ENCODE data around the gene ZNF816.
A peak's percentile ranks its signal among the peaks of the same experiment; 100 is the strongest.

ZNF816 gene

GRCh38 chr19:52962394-52963246 lies at the start of gene ZNF816:
Gene ZNF816 (minus strand): TSS chr19:52962881. CDS start chr19:52956089, 6,792 bp downstream.
- H3K4me3 ChIP-seq (ENCODE audit: low read depth, low read length): peak within 1 kb of the TSS; percentile 75
- TF ChIP-seq CTCF (IDR thresholded peaks at IDR 0.05; ENCODE audit: insufficient read depth, low read length, missing control alignments): no peak
- CTCF ChIA-PET: interaction anchor here (0.6 to 1.5 kb wide), 2 partner anchors 139 to 178 kb away, joined by 3 to 4 read pairs; no protein-coding TSS in a partner anchor
- POLR2A ChIA-PET: interaction anchor here (0.7 kb wide), 1 partner anchor 1236 kb away, joined by 3 read pairs; no protein-coding TSS in a partner anchor
- DNase-seq (ENCODE audit: low read depth, low spot score): peak; percentile 44

- ChIA-PET CTCF (no interaction called here), POLR2A (no interaction called here)
- no peak for TF ChIP-seq CTCF (IDR thresholded peaks at IDR 0.05; ENCODE audit: insufficient read depth, low read length, missing control alignments)
- no peak for DNase-seq (ENCODE audit: low read depth, low spot score)
- no peak overlapping the region for H3K4me3 ChIP-seq (ENCODE audit: low read depth, low read length)
These were observed 49.3 kb upstream of the ZNF816 start for GRCh38 chr19:53012006-53012405.

- ChIA-PET CTCF (no interaction called here), POLR2A (no interaction called here)
- H3K4me3 ChIP-seq (ENCODE audit: low read depth, low read length): no peak overlapping the region
- no peak for DNase-seq (ENCODE audit: low read depth, low spot score)
- TF ChIP-seq CTCF (IDR thresholded peaks at IDR 0.05; ENCODE audit: insufficient read depth, low read length, missing control alignments): no peak
These were observed 47.8 kb upstream of the ZNF816 start for GRCh38 chr19:53010494-53010893.

GRCh38 chr19:53008061-53008778 lies 45.5 kb upstream of the ZNF816 start:
- ChIA-PET POLR2A (no interaction called here), CTCF (no interaction called here)
- DNase-seq (ENCODE audit: low read depth, low spot score): no peak
- H3K4me3 ChIP-seq (ENCODE audit: low read depth, low read length): no peak overlapping the region
- no peak for TF ChIP-seq CTCF (IDR thresholded peaks at IDR 0.05; ENCODE audit: insufficient read depth, low read length, missing control alignments)

GRCh38 chr19:53007606-53008005 lies 44.9 kb upstream of the ZNF816 start:
- ChIA-PET POLR2A (no interaction called here), CTCF (no interaction called here)
- no peak for DNase-seq (ENCODE audit: low read depth, low spot score)
- no peak overlapping the region for H3K4me3 ChIP-seq (ENCODE audit: low read depth, low read length)
- TF ChIP-seq CTCF (IDR thresholded peaks at IDR 0.05; ENCODE audit: insufficient read depth, low read length, missing control alignments): no peak

- no peak for DNase-seq (ENCODE audit: low read depth, low spot score)
- no peak for TF ChIP-seq CTCF (IDR thresholded peaks at IDR 0.05; ENCODE audit: insufficient read depth, low read length, missing control alignments)
- H3K4me3 ChIP-seq (ENCODE audit: low read depth, low read length): no peak overlapping the region
- ChIA-PET CTCF (no interaction called here), POLR2A (no interaction called here)
These were observed 44.5 kb upstream of the ZNF816 start for GRCh38 chr19:53007200-53007599.

Data from AG04449 (cell line).